Caco-2 (cell line): ENCODE results near the gene BABAM2. TPM values are rescaled to one million over a fixed set of nuclear protein-coding genes. Genes with fewer than 3 reads are reported as not detected.

ENCODE experiments used
- BruUV-seq: library from RNA; stranded (reverse); fragments of 400-500 nt; replicated peaks from 2 replicates; lab custom pipeline; 2021; lab: Mats Ljungman, UMichigan
- CTCF ChIA-PET: fragments of 300-600 bp; sonication (Branson Sonifier 250); formaldehyde crosslinking; loops from one replicate; lab custom pipeline; 2022; ENCODE audit warnings: antibody characterized with exemption; lab: Charles Lee
- POLR2A ChIA-PET: fragments of 300-600 bp; sonication (Branson Sonifier 250); formaldehyde crosslinking; loops from one replicate; lab custom pipeline; 2022; ENCODE audit warnings: antibody characterized with exemption; lab: Charles Lee
- DNase-seq, 2 experiments: peaks; one replicate each; pipeline versions ENCODE4 v3.0.0 to v3.0.0-alpha.2; 2020 to 2022
- H3K27me3 ChIP-seq: replicated peaks from 2 replicates; pipeline ENCODE4 v1.6.0; 2011; ENCODE audit warnings: low read length; ENCODE audit not compliant: control insufficient read depth, insufficient read depth
- H3K36me3 ChIP-seq: 2 replicates; pipeline ENCODE4 v1.5.1; 2011; ENCODE audit warnings: low read length; ENCODE audit not compliant: control insufficient read depth, insufficient read depth
- H3K4me1 ChIP-seq: fragments of 250-450 bp; sonication (Bioruptor Pico); 2 replicates; pipeline ENCODE4 v1.5.1; 2020; ENCODE audit warnings: mild to moderate bottlenecking
- H3K4me3 ChIP-seq: 2 replicates; pipeline ENCODE4 v1.5.1; 2011; ENCODE audit warnings: low read depth, mild to moderate bottlenecking, control low read depth, low read length
- H3K9me3 ChIP-seq: fragments of 250-450 bp; sonication (Bioruptor Pico); 2 replicates; pipeline ENCODE4 v1.5.1; 2020; ENCODE audit warnings: mild to moderate bottlenecking, moderate library complexity
- H3K27ac Mint-ChIP-seq: one replicate; pipeline ENCODE4 v1.8.0; 2022; ENCODE audit warnings: mixed read lengths; ENCODE audit not compliant: unreplicated experiment
- H3K27me3 Mint-ChIP-seq: one replicate; pipeline ENCODE4 v1.8.0; 2022; ENCODE audit warnings: mixed read lengths; ENCODE audit not compliant: insufficient read depth, unreplicated experiment
- H3K36me3 Mint-ChIP-seq: one replicate; pipeline ENCODE4 v1.8.0; 2022; ENCODE audit warnings: mild to moderate bottlenecking, mixed read lengths; ENCODE audit not compliant: insufficient read depth, unreplicated experiment
- H3K4me1 Mint-ChIP-seq: one replicate; pipeline ENCODE4 v1.8.0; 2022; ENCODE audit warnings: low read depth, mixed read lengths; ENCODE audit not compliant: unreplicated experiment
- H3K4me3 Mint-ChIP-seq: one replicate; pipeline ENCODE4 v1.8.0; 2022; ENCODE audit warnings: mild to moderate bottlenecking, moderate library complexity, mixed read lengths; ENCODE audit not compliant: unreplicated experiment
- H3K9me3 Mint-ChIP-seq: one replicate; pipeline ENCODE4 v1.8.0; 2022; ENCODE audit warnings: mixed read lengths; ENCODE audit not compliant: unreplicated experiment
- CTCF ChIP-seq, 2 experiments: fragments of 200-600 bp in 1 of 2; IDR thresholded peaks; 1 replicate in 1 of 2; 2 replicates in 1 of 2; pipeline versions ENCODE4 v1.5.1 to v1.8.0; 2011 to 2022; ENCODE audit warnings: antibody characterized with exemption in 1 of 2, control low read depth in 1 of 2, inconsistent platforms in 1 of 2, low read depth in 1 of 2, low read length in 1 of 2, mild to moderate bottlenecking in 1 of 2, moderate library complexity in 1 of 2; ENCODE audit not compliant: insufficient read depth in 1 of 2, severe bottlenecking in 1 of 2, unreplicated experiment in 1 of 2
- intact Hi-C: fragments of 100-400 bp; cut with micrococcal nuclease; formaldehyde crosslinking; loops from one replicate; pipeline ENCODE4 v1.10.0; 2022; ENCODE audit not compliant: unreplicated experiment
- total RNA-seq: library from RNA; stranded (reverse); gene quantifications from 2 replicates; pipeline ENCODE4 v1.2.3, GENCODE V29; 2022

Gene BABAM2
- total RNA-seq, 1 experiment from 2014 or later = 57.3 TPM

- H3K4me1 Mint-ChIP-seq = no peaks in the 10 kb centered on the region
Observed at GRCh38 chr2:27904405-27904665, 13.8 kb downstream of the BABAM2 start.

GRCh38 chr2:27906074-27906473, 15.5 kb downstream of the BABAM2 start:
- no TSS peak for BruUV-seq
- Histone ChIP-seq H3K4me3 (no peak overlapping the region), H3K9me3 (no peaks in the 10 kb centered on the region), H3K4me1 (no peaks in the 10 kb centered on the region), H3K27me3 (no peaks in the 10 kb centered on the region), H3K36me3 (no peaks in the 10 kb centered on the region)
- no peak for DNase-seq
- no peak for TF ChIP-seq CTCF (IDR thresholded peaks at IDR 0.05; ENCODE audit: insufficient read depth in 1 of 2, low read depth in 1 of 2, low read length in 1 of 2, severe bottlenecking in 1 of 2, unreplicated experiment in 1 of 2)
- H3K4me1 Mint-ChIP-seq = no peaks in the 10 kb centered on the region
- no peak overlapping the region for H3K27ac Mint-ChIP-seq
- H3K27me3 Mint-ChIP-seq = no peaks in the 10 kb centered on the region
- peaks cover 6% of the 10 kb centered on the region for H3K36me3 Mint-ChIP-seq
- intact Hi-C loops = no loop called here
- ChIA-PET POLR2A (no interaction called here), CTCF (no interaction called here)
- H3K4me3 Mint-ChIP-seq = no peak overlapping the region
- no peaks in the 10 kb centered on the region for H3K9me3 Mint-ChIP-seq

More at GRCh38 chr2:27904405-27904665, 13.8 kb downstream of the BABAM2 start:
- no peak for TF ChIP-seq CTCF (IDR thresholded peaks at IDR 0.05; ENCODE audit: insufficient read depth in 1 of 2, low read depth in 1 of 2, low read length in 1 of 2, severe bottlenecking in 1 of 2, unreplicated experiment in 1 of 2)
- ChIA-PET CTCF (no interaction called here), POLR2A (interaction anchor here (0.5 kb wide), 1 partner anchor 14 kb away, joined by 4 read pairs; the partner anchor contains the start of genes BABAM2 and RBKS)
- Histone ChIP-seq H3K27me3 (no peaks in the 10 kb centered on the region), H3K36me3 (no peaks in the 10 kb centered on the region), H3K4me3 (no peak overlapping the region), H3K4me1 (no peaks in the 10 kb centered on the region), H3K9me3 (no peaks in the 10 kb centered on the region)
- BruUV-seq = no TSS peak
- H3K4me3 Mint-ChIP-seq = no peak overlapping the region
- H3K36me3 Mint-ChIP-seq = peaks cover 6% of the 10 kb centered on the region
- no peak for DNase-seq
- no peaks in the 10 kb centered on the region for H3K9me3 Mint-ChIP-seq
- intact Hi-C loops = no loop called here
- no peak overlapping the region for H3K27ac Mint-ChIP-seq
- H3K27me3 Mint-ChIP-seq = no peaks in the 10 kb centered on the region

- no peaks in the 10 kb centered on the region for H3K4me1 Mint-ChIP-seq
- no peak overlapping the region for H3K4me3 Mint-ChIP-seq
Observed at GRCh38 chr2:27907547-27907946, 17.0 kb downstream of the BABAM2 start.

More at GRCh38 chr2:27907547-27907946, 17.0 kb downstream of the BABAM2 start:
- Histone ChIP-seq H3K36me3 (no peaks in the 10 kb centered on the region), H3K9me3 (no peaks in the 10 kb centered on the region), H3K4me3 (no peak overlapping the region), H3K4me1 (no peaks in the 10 kb centered on the region), H3K27me3 (no peaks in the 10 kb centered on the region)
- POLR2A ChIA-PET = no interaction called here
- Mint-ChIP-seq H3K36me3 (peaks cover 6% of the 10 kb centered on the region), H3K27ac (no peak overlapping the region), H3K27me3 (no peaks in the 10 kb centered on the region), H3K9me3 (no peaks in the 10 kb centered on the region)
- CTCF ChIA-PET = no interaction called here
- BruUV-seq = no TSS peak
- no peak for DNase-seq
- intact Hi-C loops = no loop called here
- TF ChIP-seq CTCF (IDR thresholded peaks at IDR 0.05; ENCODE audit: insufficient read depth in 1 of 2, low read depth in 1 of 2, low read length in 1 of 2, severe bottlenecking in 1 of 2, unreplicated experiment in 1 of 2) = no peak
